GM12878 (cell line): ENCODE measurements around the gene FGF11. TPM values are rescaled to one million over a fixed set of nuclear protein-coding genes. Genes with fewer than 3 reads are reported as not detected.
A peak's percentile ranks its signal among the peaks of the same experiment; 100 is the strongest.

Source experiments
- ATAC-seq: fragments of 200-7000 bp; cut with Tn5 transposase; 3 replicates; pipeline ENCODE4 v1.9.1; 2020; ENCODE audit warnings: mild to moderate bottlenecking, moderate library complexity
- BruUV-seq: library from RNA; stranded (reverse); fragments of 400-500 nt; replicated peaks from 2 replicates; lab custom pipeline; 2021; lab: Mats Ljungman, UMichigan
- CTCF ChIA-PET: fragments of 300-600 bp; sonication (Branson Sonifier 250); formaldehyde crosslinking; extraction: SDS; loops from one replicate; lab custom pipeline; 2021; ENCODE audit warnings: inconsistent platforms; lab: Yijun Ruan, JAX
- POLR2A ChIA-PET: fragments of 350-600 bp; formaldehyde crosslinking; extraction: SDS; loops from one replicate; lab custom pipeline; 2021; ENCODE audit warnings: inconsistent platforms; lab: Charles Lee
- RAD21 ChIA-PET: fragments of 300-600 bp; sonication (Branson Sonifier 250); formaldehyde crosslinking; loops from one replicate; lab custom pipeline; 2023; ENCODE audit warnings: antibody characterized with exemption; ENCODE audit not compliant: unreplicated experiment; lab: Charles Lee
- SMC1A ChIA-PET: fragments of 300-600 bp; sonication (Branson Sonifier 250); formaldehyde crosslinking; loops from one replicate; lab custom pipeline; 2023; ENCODE audit not compliant: unreplicated experiment, uncharacterized antibody; lab: Charles Lee
- DNase-seq: peaks from one replicate; pipeline ENCODE4 v3.0.0-alpha.2; 2011; ENCODE audit warnings: low read depth, low spot score
- FAIRE-seq: peaks from 3 replicates; lab custom pipeline; 2011; peaks lifted over from hg19 to GRCh38; lab: Jason Lieb, UNC
- H2AFZ ChIP-seq: 2 replicates; pipeline ENCODE4 v1.6.0; 2011; ENCODE audit warnings: low read depth, low read length, control low read depth; ENCODE audit not compliant: control insufficient read depth
- H3K27ac ChIP-seq: 2 replicates; pipeline ENCODE4 v1.5.1; 2011; ENCODE audit warnings: control low read depth; ENCODE audit not compliant: control insufficient read depth, insufficient read depth
- H3K27me3 ChIP-seq, 2 experiments: replicated peaks in 1 of 2; 2 replicates each; pipeline versions ENCODE4 v1.6.0 to v1.6.1; 2011; ENCODE audit warnings: low read length in 1 of 2; ENCODE audit not compliant: control insufficient read depth in 2 of 2, insufficient read depth in 2 of 2
- H3K36me3 ChIP-seq, 2 experiments: 2 replicates each; pipeline ENCODE4 v1.5.1; 2011; ENCODE audit warnings: low read length in 1 of 2; ENCODE audit not compliant: control insufficient read depth in 2 of 2, insufficient read depth in 2 of 2
- H3K4me1 ChIP-seq: 2 replicates; pipeline ENCODE4 v1.6.1; 2011; ENCODE audit warnings: mild to moderate bottlenecking, low read length, moderate library complexity, mixed read lengths; ENCODE audit not compliant: control insufficient read depth, insufficient read depth
- H3K4me2 ChIP-seq: 2 replicates; pipeline ENCODE4 v1.6.0; 2011; ENCODE audit warnings: control low read depth; ENCODE audit not compliant: control insufficient read depth, insufficient read depth
- H3K4me3 ChIP-seq: fragments of 200-600 bp; sonication (generic); 2 replicates; pipeline ENCODE4 v1.5.1; 2016
- H3K79me2 ChIP-seq: 2 replicates; pipeline ENCODE4 v1.6.0; 2011; ENCODE audit warnings: low read length; ENCODE audit not compliant: control insufficient read depth, insufficient read depth
- H3K9ac ChIP-seq: 2 replicates; pipeline ENCODE4 v1.8.0; 2011; ENCODE audit warnings: low read length, control low read depth, mixed read lengths; ENCODE audit not compliant: control insufficient read depth, insufficient read depth
- H3K9me3 ChIP-seq: replicated peaks from 3 replicates; pipeline ENCODE4 v1.5.1; 2011; ENCODE audit warnings: mild to moderate bottlenecking, low read length; ENCODE audit not compliant: control insufficient read depth, insufficient read depth
- H4K20me1 ChIP-seq: 2 replicates; pipeline ENCODE4 v1.6.0; 2011; ENCODE audit not compliant: control insufficient read depth, insufficient read depth
- ASH2L ChIP-seq: fragments of 300-600, 200-600 bp; sonication (generic); IDR thresholded peaks from 2 replicates; pipeline ENCODE4 v1.6.1; 2017; ENCODE audit warnings: low read depth, mild to moderate bottlenecking, borderline replicate concordance
- BACH1 ChIP-seq: fragments of 450-650 bp; IDR thresholded peaks from 2 replicates; pipeline ENCODE4 v1.6.1; 2017; ENCODE audit warnings: mild to moderate bottlenecking, borderline replicate concordance
- CBFB ChIP-seq: IDR thresholded peaks from 2 replicates; pipeline ENCODE4 v1.6.1; 2016; ENCODE audit warnings: antibody characterized with exemption, low read depth
- CBX3 ChIP-seq: fragments of 200-600 bp; sonication (generic); IDR thresholded peaks from 2 replicates; pipeline ENCODE4 v1.6.1; 2016; ENCODE audit warnings: low read depth, borderline replicate concordance
- CBX5 ChIP-seq: sonication (generic); IDR thresholded peaks from 2 replicates; pipeline ENCODE4 v1.6.1; 2016; ENCODE audit warnings: low read depth, moderate library complexity, mild to moderate bottlenecking, inconsistent platforms
- E4F1 ChIP-seq: fragments of 450-650 bp; IDR thresholded peaks from 2 replicates; pipeline ENCODE4 v1.6.1; 2018; ENCODE audit warnings: borderline replicate concordance, mild to moderate bottlenecking; ENCODE audit not compliant: partially characterized antibody
- GATAD2B ChIP-seq: fragments of 450-650 bp; conservative IDR thresholded peaks from 2 replicates; pipeline ENCODE4 v1.6.1; 2017; ENCODE audit warnings: low read depth, mild to moderate bottlenecking, moderate library complexity
- IRF5 ChIP-seq: fragments of 450-650 bp; IDR thresholded peaks from 2 replicates; pipeline ENCODE4 v1.6.1; 2017; ENCODE audit warnings: borderline replicate concordance
- NBN ChIP-seq: fragments of 450-650 bp; IDR thresholded peaks from 2 replicates; pipeline ENCODE4 v1.6.1; 2016
- NRF1 ChIP-seq: conservative IDR thresholded peaks from 2 replicates; pipeline ENCODE4 v1.6.1; 2011; ENCODE audit warnings: mild to moderate bottlenecking, low read depth, low read length, improper control_type of control experiment
- POLR2AphosphoS2 ChIP-seq: IDR thresholded peaks from 2 replicates; pipeline ENCODE4 v1.6.1; 2011; ENCODE audit warnings: low read depth, mild to moderate bottlenecking, low read length, improper control_type of control experiment, moderate library complexity
- SIX5 ChIP-seq: IDR thresholded peaks from 2 replicates; pipeline ENCODE4 v1.6.1; 2011; ENCODE audit warnings: mild to moderate bottlenecking, low read depth, low read length, moderate library complexity; ENCODE audit not compliant: severe bottlenecking
- SPI1 ChIP-seq: IDR thresholded peaks from 2 replicates; pipeline ENCODE4 v1.6.1; 2011; ENCODE audit warnings: low read depth, mild to moderate bottlenecking, low read length, moderate library complexity, borderline replicate concordance; ENCODE audit not compliant: insufficient read depth
- STAT1 ChIP-seq: fragments of 450-650 bp; conservative IDR thresholded peaks from 2 replicates; pipeline ENCODE4 v1.6.1; 2014; ENCODE audit warnings: antibody characterized with exemption, mild to moderate bottlenecking
- SUPT20H ChIP-seq: IDR thresholded peaks from 2 replicates; pipeline ENCODE4 v1.6.1; 2011; ENCODE audit warnings: low read depth, mild to moderate bottlenecking, low read length, moderate library complexity, borderline replicate concordance; ENCODE audit not compliant: control insufficient read depth
- TBL1XR1 ChIP-seq: IDR thresholded peaks from 2 replicates; pipeline ENCODE4 v1.6.1; 2012; ENCODE audit warnings: low read depth, low read length, improper control_type of control experiment
- TCF3 ChIP-seq: IDR thresholded peaks from 2 replicates; pipeline ENCODE4 v1.6.1; 2012; ENCODE audit warnings: low read depth, mild to moderate bottlenecking, low read length, borderline replicate concordance; ENCODE audit not compliant: insufficient read depth
- ZNF274 ChIP-seq: IDR thresholded peaks from one replicate; pipeline ENCODE4 v1.8.0; 2011; ENCODE audit not compliant: insufficient read length, insufficient read depth
- ZSCAN29 ChIP-seq: fragments of 450-650 bp; IDR thresholded peaks from 2 replicates; pipeline ENCODE4 v1.6.1; 2017; ENCODE audit warnings: mild to moderate bottlenecking, moderate library complexity
- WGBS: methylation state at CpG from one replicate; pipeline ENCODE4 v1.1.6; 2016; ENCODE audit warnings: low lambda C conversion rate; ENCODE audit not compliant: insufficient replicate concordance, insufficient coverage; ENCODE audit errors: missing lambda C conversion rate; 5-methylcytosine and 5-hydroxymethylcytosine counted together
- in situ Hi-C: fragments of 300-500 bp; cut with MboI; formaldehyde crosslinking; loops from 9 replicates; pipeline ENCODE4 v1.14.3; 2018; ENCODE audit warnings: mixed read lengths
- intact Hi-C: fragments of 100-400 bp; cut with micrococcal nuclease; formaldehyde crosslinking; loops from one replicate; pipeline ENCODE4 v1.14.2; 2022; ENCODE audit not compliant: unreplicated experiment
- polyA plus RNA-seq, 11 experiments: library from polyadenylated mRNA; depleted of rRNA in 4 of 11; unstranded in 6 of 11; stranded (reverse) in 5 of 11; fragments of >200 nt; fragmentation: Nextera tagmentation in 4 of 11; fragmentation: Illumina TruSeq in 1 of 11; extraction: Ambion mirVana in 4 of 11; extraction: Trizol in 1 of 11; gene quantifications; 1 replicate in 1 of 11; 2 replicates in 10 of 11; pipeline versions ENCODE4 v1.2.1 to v1.2.3, GENCODE V29; 2011 to 2016; ENCODE audit warnings: inconsistent platforms in 2 of 11, missing spikeins in 2 of 11, low read depth in 1 of 11
- total RNA-seq, 4 experiments: library from RNA; depleted of rRNA in 3 of 4; stranded (reverse); fragments of >200 nt in 3 of 4; fragmentation: Illumina TruSeq in 1 of 4; extraction: Trizol in 1 of 4; gene quantifications; 2 replicates each; pipeline versions ENCODE4 v1.2.1 to v1.2.3, GENCODE V29; 2013 to 2021

FGF11 gene
- total and polyA plus RNA-seq, 10 of the 15 experiments (the other 5 are each of a cell fraction or from before 2014, with no cell fraction given) = 0.69 to 21.1 (median 2.6) TPM

GRCh38 chr17:7441266-7441665 lies 2.0 kb downstream of the FGF11 start:
- ChIA-PET SMC1A (interaction anchor here (0.6 to 1.9 kb wide), 8 partner anchors 10 to 249 kb away, joined by 3 to 8 read pairs (median 4); partner anchors contain the start of genes SLC35G6 and ZBTB4), RAD21 (interaction anchor here (0.6 to 2.5 kb wide), 7 partner anchors 11 to 119 kb away, joined by 3 to 12 read pairs (median 3); partner anchors contain the start of genes SENP3 and TMEM256), POLR2A (interaction anchor here (0.6 to 8.2 kb wide), 16 partner anchors 10 to 177 kb away, joined by 3 to 63 read pairs (median 4); partner anchors contain the start of genes POLR2A, SENP3 and TMEM256), CTCF (interaction anchor here (0.6 to 2.8 kb wide), 7 partner anchors 13 to 186 kb away, joined by 3 to 20 read pairs (median 3); partner anchors contain the start of genes NEURL4, SAT2 and SENP3)
- H3K9ac ChIP-seq = no peak overlapping the region
- H3K36me3 ChIP-seq = no peaks in the 10 kb centered on the region
- BruUV-seq = no TSS peak
- intact Hi-C loops = no loop called here
- peak overlapping the region; percentile 89; the same call in 1 of the 2 replicates for H3K4me2 ChIP-seq
- DNase-seq = no peak
- in situ Hi-C loops = no loop called here
- no peak for FAIRE-seq
- TF ChIP-seq ZNF274 = no peak
- no peak for TF ChIP-seq ASH2L
- no peak for TF ChIP-seq NRF1
- no peak for TF ChIP-seq SPI1
- TF ChIP-seq ZSCAN29 = no peak
- TF ChIP-seq BACH1 = no peak
- TF ChIP-seq TCF3 = no peak
- no peak for TF ChIP-seq SUPT20H
- no peak for TF ChIP-seq NBN
- TF ChIP-seq STAT1 = no peak
- no peak for TF ChIP-seq POLR2AphosphoS2
- TF ChIP-seq CBFB = no peak
- TF ChIP-seq SIX5 = no peak
- TF ChIP-seq CBX3 = no peak
- no peak for TF ChIP-seq IRF5
- TF ChIP-seq CBX5 = no peak
- no peak for TF ChIP-seq TBL1XR1
- no peak for TF ChIP-seq E4F1
- TF ChIP-seq GATAD2B = no peak
- no peak overlapping the region for H3K27ac ChIP-seq
- 78% methylated on average over 6 of the region's 7 CpGs for WGBS
- ATAC-seq = no peak
- peaks cover 0 to 4% of the 10 kb centered on the region in 2 experiments; a peak in 3 of 4 replicates for H3K27me3 ChIP-seq
- H3K4me1 ChIP-seq = peaks cover 32% of the 10 kb centered on the region
- peaks cover 5% of the 10 kb centered on the region for H3K79me2 ChIP-seq
- H4K20me1 ChIP-seq = no peaks in the 10 kb centered on the region
- no peaks in the 10 kb centered on the region for H3K9me3 ChIP-seq
- H2AFZ ChIP-seq = no peak overlapping the region
- 0 out of 2 replicates have a peak overlapping the region, but pooled peaks have one; percentile 1 for H3K4me3 ChIP-seq
